ENCODE results near the gene C20orf141.
"Not testable (repeated sequence)": the region's sequence is repeated elsewhere in the genome, so short reads cannot be mapped to it uniquely, and the experiment has no call there.

Gene C20orf141

GRCh38 chr20:2799688-2800520, 14.9 kb upstream of the C20orf141 start:
- DNase-seq (ENCODE audit: low spot score) = peak; percentile 22

GRCh38 chr20:2800521-2801285, 14.1 kb upstream of the C20orf141 start, which contains the start of gene CPXM1:
Gene CPXM1, minus strand, starts transcription at chr20:2800627. Its CDS starts 55 bp downstream, at chr20:2800572.
- DNase-seq (ENCODE audit: low spot score) = peak; percentile 74

GRCh38 chr20:2801286-2801728, 13.5 kb upstream of the C20orf141 start:
- DNase-seq (ENCODE audit: low spot score) = no peak

GRCh38 chr20:2804041-2804828, 10.6 kb upstream of the C20orf141 start:
- no peak for DNase-seq (ENCODE audit: low spot score)

- no peak for DNase-seq (ENCODE audit: low spot score)
Observed at GRCh38 chr20:2804852-2805688, 9.7 kb upstream of the C20orf141 start.

- no peak for DNase-seq (ENCODE audit: low spot score)
Observed at GRCh38 chr20:2805689-2806350, 9.0 kb upstream of the C20orf141 start.

- DNase-seq (ENCODE audit: low spot score) = no peak
Observed at GRCh38 chr20:2806351-2806701, 8.5 kb upstream of the C20orf141 start.

- DNase-seq (ENCODE audit: low spot score) = no peak
Observed at GRCh38 chr20:2807019-2807418, 7.8 kb upstream of the C20orf141 start.

GRCh38 chr20:2807929-2808328, 6.9 kb upstream of the C20orf141 start:
- not testable (repeated sequence) for DNase-seq (ENCODE audit: low spot score)

- DNase-seq (ENCODE audit: low spot score) = no peak
Observed at GRCh38 chr20:2809690-2810089, 5.1 kb upstream of the C20orf141 start.

- no peak for DNase-seq (ENCODE audit: low spot score)
Observed at GRCh38 chr20:2812189-2812588, 2.6 kb upstream of the C20orf141 start.

- no peak for DNase-seq (ENCODE audit: low spot score)
Observed at GRCh38 chr20:2814076-2814475, 711 bp upstream of the C20orf141 start.

- no peak for DNase-seq (ENCODE audit: low spot score)
Observed at GRCh38 chr20:2815242-2815900, 584 bp downstream of the C20orf141 start.

- DNase-seq (ENCODE audit: low spot score) = no peak
Observed at GRCh38 chr20:2816030-2816582, 1.3 kb downstream of the C20orf141 start, which contains the start of gene TMEM239. Gene TMEM239, plus strand, starts transcription at chr20:2816364. Its CDS starts 191 bp downstream, at chr20:2816555.

GRCh38 chr20:2816583-2817340, 2.0 kb downstream of the C20orf141 start:
- peak; percentile 16 for DNase-seq (ENCODE audit: low spot score)

- DNase-seq (ENCODE audit: low spot score) = no peak
Observed at GRCh38 chr20:2817341-2817726, 2.5 kb downstream of the C20orf141 start.

- peak; percentile 24 for DNase-seq (ENCODE audit: low spot score)
Observed at GRCh38 chr20:2817891-2818595, 3.3 kb downstream of the C20orf141 start.

GRCh38 chr20:2820084-2820895, 5.5 kb downstream of the C20orf141 start:
- no peak for DNase-seq (ENCODE audit: low spot score)
